ENCODE data around the gene FYN.

FYN gene

DNA sequence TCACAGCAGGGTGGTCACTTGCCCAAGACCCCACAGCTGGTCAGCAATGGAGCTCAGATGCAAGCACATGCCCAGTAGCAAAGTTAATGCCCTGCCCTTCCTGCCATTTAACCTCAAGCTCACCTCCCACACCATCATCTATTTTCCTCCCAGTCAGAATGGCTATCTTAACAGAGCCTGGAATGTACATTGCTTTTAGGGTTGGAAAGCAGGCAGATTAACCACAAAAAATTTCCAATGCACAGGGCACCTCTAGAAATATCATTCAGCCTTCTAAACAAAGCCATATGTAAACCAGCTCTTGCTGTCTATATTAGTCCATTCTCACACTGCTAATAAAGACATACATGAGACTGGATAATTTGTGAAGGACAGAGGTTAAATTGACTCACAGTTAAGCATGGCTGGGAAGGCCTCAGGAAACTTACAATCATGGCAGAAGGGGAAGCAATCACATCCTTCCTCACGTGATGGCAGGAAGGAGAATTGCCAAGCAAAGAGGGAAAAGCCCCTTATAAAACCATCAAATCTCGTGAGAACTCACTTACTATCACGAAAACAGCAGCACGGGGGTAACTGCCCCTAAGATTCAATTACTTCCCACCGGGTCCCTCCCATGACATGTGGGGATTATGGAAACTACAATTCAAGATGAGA, 106.9 kb downstream of the FYN start:
- Histone ChIP-seq H3K9me3 (ENCODE audit: control insufficient read depth, insufficient read depth, low read depth, low read length) (no peaks in the 10 kb centered on the region), H3K36me3 (ENCODE audit: control insufficient read depth in 2 of 2, insufficient read depth in 1 of 2, low read length in 2 of 2) (no peaks in the 10 kb centered on the region), H3K27ac (ENCODE audit: extremely low read depth, low read depth, low read length) (no peak overlapping the region), H3K4me3 (ENCODE audit: low read depth, low read length) (no peak overlapping the region), H3K4me1 (ENCODE audit: control insufficient read depth, insufficient read depth, low read length) (peaks cover 21% of the 10 kb centered on the region)
- CTCF ChIA-PET: interaction anchor here (1.0 kb wide), 1 partner anchor 56 kb away, joined by 4 read pairs; no protein-coding TSS in a partner anchor
- TF ChIP-seq HOXD13 (CRISPR knock-in tag; IDR thresholded peaks at IDR 0.05; ENCODE audit: borderline replicate concordance) (no peak), ZNF555 (tag by site-specific recombination; conservative IDR thresholded peaks at IDR 0.05) (no peak), ZFP41 (tag by site-specific recombination; IDR thresholded peaks at IDR 0.05; ENCODE audit: borderline replicate concordance) (no peak), ZNF416 (tag by site-specific recombination; IDR thresholded peaks at IDR 0.05) (no peak), ZNF571 (tag by site-specific recombination; IDR thresholded peaks at IDR 0.05) (no peak), MEIS1 (CRISPR knock-in tag; IDR thresholded peaks at IDR 0.05; ENCODE audit: borderline replicate concordance) (no peak), ZNF600 (tag by site-specific recombination; IDR thresholded peaks at IDR 0.05) (no peak)
- POLR2A ChIA-PET: no interaction called here

DNA sequence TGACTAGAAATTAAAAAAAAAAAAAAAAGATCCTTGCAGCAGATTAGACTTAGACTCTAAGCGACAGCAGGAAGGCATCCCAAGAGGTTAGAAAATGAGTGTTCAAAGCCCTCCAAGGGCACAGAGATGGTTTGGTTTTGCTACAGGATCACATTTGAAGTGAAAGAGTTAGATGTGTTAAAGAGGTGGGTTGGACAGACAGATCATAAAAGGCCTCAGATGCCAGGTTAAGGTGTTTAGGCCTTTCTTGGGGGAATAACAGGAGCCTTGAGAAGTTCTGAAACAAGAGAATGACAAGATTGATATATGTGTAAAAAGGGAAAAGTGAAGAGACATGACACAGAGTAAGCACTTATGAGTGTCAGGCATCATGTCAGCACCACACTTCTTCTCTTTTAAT, 107.5 kb downstream of the FYN start:
- TF ChIP-seq, protein P1, sequence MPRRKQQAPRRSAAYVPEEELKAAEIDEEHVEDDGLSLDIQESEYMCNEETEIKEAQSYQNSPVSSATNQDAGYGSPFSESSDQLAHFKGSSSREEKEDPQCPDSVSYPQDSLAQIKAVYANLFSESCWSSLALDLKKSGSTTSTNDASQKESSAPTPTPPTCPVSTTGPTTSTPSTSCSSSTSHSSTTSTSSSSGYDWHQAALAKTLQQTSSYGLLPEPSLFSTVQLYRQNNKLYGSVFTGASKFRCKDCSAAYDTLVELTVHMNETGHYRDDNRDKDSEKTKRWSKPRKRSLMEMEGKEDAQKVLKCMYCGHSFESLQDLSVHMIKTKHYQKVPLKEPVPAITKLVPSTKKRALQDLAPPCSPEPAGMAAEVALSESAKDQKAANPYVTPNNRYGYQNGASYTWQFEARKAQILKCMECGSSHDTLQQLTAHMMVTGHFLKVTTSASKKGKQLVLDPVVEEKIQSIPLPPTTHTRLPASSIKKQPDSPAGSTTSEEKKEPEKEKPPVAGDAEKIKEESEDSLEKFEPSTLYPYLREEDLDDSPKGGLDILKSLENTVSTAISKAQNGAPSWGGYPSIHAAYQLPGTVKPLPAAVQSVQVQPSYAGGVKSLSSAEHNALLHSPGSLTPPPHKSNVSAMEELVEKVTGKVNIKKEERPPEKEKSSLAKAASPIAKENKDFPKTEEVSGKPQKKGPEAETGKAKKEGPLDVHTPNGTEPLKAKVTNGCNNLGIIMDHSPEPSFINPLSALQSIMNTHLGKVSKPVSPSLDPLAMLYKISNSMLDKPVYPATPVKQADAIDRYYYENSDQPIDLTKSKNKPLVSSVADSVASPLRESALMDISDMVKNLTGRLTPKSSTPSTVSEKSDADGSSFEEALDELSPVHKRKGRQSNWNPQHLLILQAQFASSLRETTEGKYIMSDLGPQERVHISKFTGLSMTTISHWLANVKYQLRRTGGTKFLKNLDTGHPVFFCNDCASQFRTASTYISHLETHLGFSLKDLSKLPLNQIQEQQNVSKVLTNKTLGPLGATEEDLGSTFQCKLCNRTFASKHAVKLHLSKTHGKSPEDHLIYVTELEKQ (tag by site-specific recombination; IDR thresholded peaks at IDR 0.05; ENCODE audit: borderline replicate concordance): no peak
- no peak for TF ChIP-seq ZBTB17 (tag by site-specific recombination; IDR thresholded peaks at IDR 0.05)
- TF ChIP-seq, protein P2, sequence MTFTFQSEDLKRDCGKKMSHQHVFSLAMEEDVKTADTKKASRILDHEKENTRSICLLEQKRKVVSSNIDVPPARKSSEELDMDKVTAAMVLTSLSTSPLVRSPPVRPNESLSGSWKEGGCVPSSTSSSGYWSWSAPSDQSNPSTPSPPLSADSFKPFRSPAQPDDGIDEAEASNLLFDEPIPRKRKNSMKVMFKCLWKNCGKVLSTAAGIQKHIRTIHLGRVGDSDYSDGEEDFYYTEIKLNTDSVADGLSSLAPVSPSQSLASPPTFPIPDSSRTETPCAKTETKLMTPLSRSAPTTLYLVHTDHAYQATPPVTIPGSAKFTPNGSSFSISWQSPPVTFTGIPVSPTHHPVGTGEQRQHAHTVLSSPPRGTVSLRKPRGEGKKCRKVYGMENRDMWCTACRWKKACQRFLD (tag by site-specific recombination; IDR thresholded peaks at IDR 0.05): no peak
- TF ChIP-seq, protein P3, sequence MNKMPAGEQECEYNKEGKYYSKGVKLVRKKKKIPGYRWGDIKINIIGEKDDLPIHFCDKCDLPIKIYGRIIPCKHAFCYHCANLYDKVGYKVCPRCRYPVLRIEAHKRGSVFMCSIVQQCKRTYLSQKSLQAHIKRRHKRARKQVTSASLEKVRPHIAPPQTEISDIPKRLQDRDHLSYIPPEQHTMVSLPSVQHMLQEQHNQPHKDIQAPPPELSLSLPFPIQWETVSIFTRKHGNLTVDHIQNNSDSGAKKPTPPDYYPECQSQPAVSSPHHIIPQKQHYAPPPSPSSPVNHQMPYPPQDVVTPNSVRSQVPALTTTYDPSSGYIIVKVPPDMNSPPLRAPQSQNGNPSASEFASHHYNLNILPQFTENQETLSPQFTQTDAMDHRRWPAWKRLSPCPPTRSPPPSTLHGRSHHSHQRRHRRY (tag by site-specific recombination; IDR thresholded peaks at IDR 0.05): no peak
- TF ChIP-seq, protein P4, sequence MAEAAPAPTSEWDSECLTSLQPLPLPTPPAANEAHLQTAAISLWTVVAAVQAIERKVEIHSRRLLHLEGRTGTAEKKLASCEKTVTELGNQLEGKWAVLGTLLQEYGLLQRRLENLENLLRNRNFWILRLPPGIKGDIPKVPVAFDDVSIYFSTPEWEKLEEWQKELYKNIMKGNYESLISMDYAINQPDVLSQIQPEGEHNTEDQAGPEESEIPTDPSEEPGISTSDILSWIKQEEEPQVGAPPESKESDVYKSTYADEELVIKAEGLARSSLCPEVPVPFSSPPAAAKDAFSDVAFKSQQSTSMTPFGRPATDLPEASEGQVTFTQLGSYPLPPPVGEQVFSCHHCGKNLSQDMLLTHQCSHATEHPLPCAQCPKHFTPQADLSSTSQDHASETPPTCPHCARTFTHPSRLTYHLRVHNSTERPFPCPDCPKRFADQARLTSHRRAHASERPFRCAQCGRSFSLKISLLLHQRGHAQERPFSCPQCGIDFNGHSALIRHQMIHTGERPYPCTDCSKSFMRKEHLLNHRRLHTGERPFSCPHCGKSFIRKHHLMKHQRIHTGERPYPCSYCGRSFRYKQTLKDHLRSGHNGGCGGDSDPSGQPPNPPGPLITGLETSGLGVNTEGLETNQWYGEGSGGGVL (tag by site-specific recombination; IDR thresholded peaks at IDR 0.05): no peak
- TF ChIP-seq ZNF324 (tag by site-specific recombination; IDR thresholded peaks at IDR 0.05): no peak
- TF ChIP-seq ZNF112 (tag by site-specific recombination; IDR thresholded peaks at IDR 0.05): no peak
- TF ChIP-seq ZNF16 (tag by site-specific recombination; IDR thresholded peaks at IDR 0.05; ENCODE audit: low read depth): no peak
- no peak for TF ChIP-seq ZNF530 (tag by site-specific recombination; IDR thresholded peaks at IDR 0.05; ENCODE audit: low read depth)
- no peak for TF ChIP-seq ZNF626 (tag by site-specific recombination; IDR thresholded peaks at IDR 0.05)
- no peak for TF ChIP-seq ZNF138 (tag by site-specific recombination; IDR thresholded peaks at IDR 0.05; ENCODE audit: borderline replicate concordance)
- TF ChIP-seq, protein P5, sequence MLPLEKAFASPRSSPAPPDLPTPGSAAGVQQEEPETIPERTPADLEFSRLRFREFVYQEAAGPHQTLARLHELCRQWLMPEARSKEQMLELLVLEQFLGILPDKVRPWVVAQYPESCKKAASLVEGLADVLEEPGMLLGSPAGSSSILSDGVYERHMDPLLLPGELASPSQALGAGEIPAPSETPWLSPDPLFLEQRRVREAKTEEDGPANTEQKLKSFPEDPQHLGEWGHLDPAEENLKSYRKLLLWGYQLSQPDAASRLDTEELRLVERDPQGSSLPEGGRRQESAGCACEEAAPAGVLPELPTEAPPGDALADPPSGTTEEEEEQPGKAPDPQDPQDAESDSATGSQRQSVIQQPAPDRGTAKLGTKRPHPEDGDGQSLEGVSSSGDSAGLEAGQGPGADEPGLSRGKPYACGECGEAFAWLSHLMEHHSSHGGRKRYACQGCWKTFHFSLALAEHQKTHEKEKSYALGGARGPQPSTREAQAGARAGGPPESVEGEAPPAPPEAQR (tag by site-specific recombination; IDR thresholded peaks at IDR 0.05): no peak
- TF ChIP-seq ZNF140 (tag by site-specific recombination; IDR thresholded peaks at IDR 0.05): no peak
- TF ChIP-seq KLF9 (tag by site-specific recombination; IDR thresholded peaks at IDR 0.05; ENCODE audit: low read depth): no peak
- no peak for TF ChIP-seq OVOL3 (tag by site-specific recombination; IDR thresholded peaks at IDR 0.05)
- no peak for TF ChIP-seq ZNF174 (tag by site-specific recombination; IDR thresholded peaks at IDR 0.05)
- TF ChIP-seq RBAK (tag by site-specific recombination; IDR thresholded peaks at IDR 0.05): no peak
- no peak for TF ChIP-seq SCRT1 (tag by site-specific recombination; IDR thresholded peaks at IDR 0.05; ENCODE audit: borderline replicate concordance)
- TF ChIP-seq GLIS1 (tag by site-specific recombination; IDR thresholded peaks at IDR 0.05): no peak
- no peak for TF ChIP-seq GFI1B (tag by site-specific recombination; IDR thresholded peaks at IDR 0.05)
- CTCF ChIA-PET: no interaction called here
- Histone ChIP-seq H3K4me1 (ENCODE audit: control insufficient read depth, insufficient read depth, low read length) (peaks cover 21% of the 10 kb centered on the region), H3K36me3 (ENCODE audit: control insufficient read depth in 2 of 2, insufficient read depth in 1 of 2, low read length in 2 of 2) (peaks cover 0 to 5% of the 10 kb centered on the region in 2 experiments; a peak in 1 of 3 replicates), H3K9me3 (ENCODE audit: control insufficient read depth, insufficient read depth, low read depth, low read length) (no peaks in the 10 kb centered on the region), H3K27ac (ENCODE audit: extremely low read depth, low read depth, low read length) (no peak overlapping the region), H3K4me3 (ENCODE audit: low read depth, low read length) (no peak overlapping the region)
- POLR2A ChIA-PET: no interaction called here

Measured in HEK293 (cell line).